Suprapubic skin (tissue), 3 donors: ENCODE measurements around the gene ARHGAP44.

Experiments
- EP300 ChIP-seq: sonication (generic); formaldehyde crosslinking; IDR thresholded peaks from one replicate; pipeline ENCODE4 v1.6.1; 2017; ENCODE audit warnings: antibody characterized with exemption
- TF ChIP-seq, protein P1 (sequence below), 2 donors: fragments of 200-600 bp in 1 of 2; fragments of 450-650 bp in 1 of 2; sonication (generic) in 1 of 2; IDR thresholded peaks; one replicate each; pipeline ENCODE4 v1.5.1; 2016 to 2019; ENCODE audit warnings: antibody characterized with exemption in 2 of 2, mild to moderate bottlenecking in 1 of 2, moderate library complexity in 1 of 2

DNA sequence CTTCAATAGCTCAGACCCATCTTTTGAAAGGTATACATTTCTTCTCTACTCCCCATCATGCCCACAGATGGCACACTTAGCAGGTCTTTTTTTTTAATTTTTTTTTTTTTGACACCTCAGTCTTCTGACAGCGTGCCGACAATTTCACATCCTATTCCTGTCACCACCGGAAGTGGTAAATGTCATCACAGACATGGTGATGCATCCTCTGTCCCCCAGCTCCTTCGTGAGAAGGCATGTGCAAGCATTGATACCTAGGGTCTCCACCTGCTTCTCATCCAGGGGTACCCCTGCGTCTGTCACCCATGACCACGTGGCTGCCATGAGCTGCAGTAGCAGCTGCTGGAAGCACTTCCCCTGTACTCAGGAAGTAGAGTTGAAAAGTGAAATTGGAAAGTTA is 192.9 kb downstream of the ARHGAP44 start:
- TF ChIP-seq, protein P1, sequence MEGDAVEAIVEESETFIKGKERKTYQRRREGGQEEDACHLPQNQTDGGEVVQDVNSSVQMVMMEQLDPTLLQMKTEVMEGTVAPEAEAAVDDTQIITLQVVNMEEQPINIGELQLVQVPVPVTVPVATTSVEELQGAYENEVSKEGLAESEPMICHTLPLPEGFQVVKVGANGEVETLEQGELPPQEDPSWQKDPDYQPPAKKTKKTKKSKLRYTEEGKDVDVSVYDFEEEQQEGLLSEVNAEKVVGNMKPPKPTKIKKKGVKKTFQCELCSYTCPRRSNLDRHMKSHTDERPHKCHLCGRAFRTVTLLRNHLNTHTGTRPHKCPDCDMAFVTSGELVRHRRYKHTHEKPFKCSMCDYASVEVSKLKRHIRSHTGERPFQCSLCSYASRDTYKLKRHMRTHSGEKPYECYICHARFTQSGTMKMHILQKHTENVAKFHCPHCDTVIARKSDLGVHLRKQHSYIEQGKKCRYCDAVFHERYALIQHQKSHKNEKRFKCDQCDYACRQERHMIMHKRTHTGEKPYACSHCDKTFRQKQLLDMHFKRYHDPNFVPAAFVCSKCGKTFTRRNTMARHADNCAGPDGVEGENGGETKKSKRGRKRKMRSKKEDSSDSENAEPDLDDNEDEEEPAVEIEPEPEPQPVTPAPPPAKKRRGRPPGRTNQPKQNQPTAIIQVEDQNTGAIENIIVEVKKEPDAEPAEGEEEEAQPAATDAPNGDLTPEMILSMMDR (IDR thresholded peaks at IDR 0.05): no peak
- no peak for TF ChIP-seq EP300
